GM23338 (cell line): ENCODE measurements around the gene IGFBP7.

ENCODE experiments used
- CREB1 ChIP-seq: fragments of 250-450 bp; sonication (Bioruptor Pico); IDR thresholded peaks from 2 replicates; pipeline ENCODE4 v1.5.0; 2020; ENCODE audit warnings: low read depth, mild to moderate bottlenecking, moderate library complexity
- EZH2 ChIP-seq: fragments of 200-600 bp; sonication (generic); IDR thresholded peaks from one replicate; pipeline ENCODE4 v1.8.0; 2017; ENCODE audit warnings: antibody characterized with exemption, mild to moderate bottlenecking, low read depth; ENCODE audit not compliant: unreplicated experiment
- EZH2phosphoT487 ChIP-seq: fragments of 200-600 bp; sonication (generic); IDR thresholded peaks from one replicate; pipeline ENCODE4 v1.8.1; 2018; ENCODE audit warnings: antibody characterized with exemption; ENCODE audit not compliant: unreplicated experiment
- POLR2AphosphoS5 ChIP-seq: IDR thresholded peaks from 2 replicates; pipeline ENCODE4 v1.6.1; 2016; ENCODE audit warnings: antibody characterized with exemption, low read depth
- ZNF114 ChIP-seq: fragments of 250-450 bp; sonication (Bioruptor Pico); IDR thresholded peaks from 2 replicates; pipeline ENCODE4 v1.5.0; 2020; ENCODE audit warnings: mild to moderate bottlenecking, moderate library complexity
- TF ChIP-seq, protein P1 (sequence below), 2 experiments: fragments of 200-600 bp in 1 of 2; sonication (generic) in 1 of 2; conservative IDR thresholded peaks; 2 replicates each; pipeline versions ENCODE4 v1.5.1 to v1.6.1; 2016 to 2017; ENCODE audit warnings: antibody characterized with exemption in 2 of 2, low read depth in 2 of 2, mild to moderate bottlenecking in 2 of 2, moderate library complexity in 1 of 2
- TF ChIP-seq, protein P2 (sequence below): IDR thresholded peaks from 2 replicates; pipeline ENCODE4 v1.6.1; 2016; ENCODE audit warnings: antibody characterized with exemption
- TF ChIP-seq, protein P3 (sequence below): IDR thresholded peaks from one replicate; pipeline ENCODE4 v1.6.1; 2018; ENCODE audit warnings: antibody characterized with exemption; ENCODE audit not compliant: unreplicated experiment

DNA sequence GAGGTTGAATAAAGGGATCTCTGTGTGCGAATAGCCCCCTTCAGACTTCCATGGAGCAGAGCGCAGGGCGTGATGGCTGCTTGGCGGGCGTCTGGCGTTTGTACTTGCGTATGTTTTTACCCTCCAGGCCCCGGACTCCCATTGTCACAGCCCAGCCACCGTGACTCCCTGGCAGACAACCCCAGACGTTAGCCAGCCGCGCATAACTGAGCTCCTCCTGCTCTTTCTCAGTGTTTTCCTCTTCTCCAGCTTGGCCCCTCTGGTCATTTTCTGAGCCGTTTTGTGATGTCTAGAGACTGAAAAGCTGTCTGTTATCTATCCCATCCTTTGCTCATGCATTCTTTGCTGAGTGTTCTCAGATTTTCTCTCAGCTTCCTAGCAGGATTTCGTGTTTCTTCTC, 54.3 kb downstream of the IGFBP7 start:
- TF ChIP-seq, protein P1, sequence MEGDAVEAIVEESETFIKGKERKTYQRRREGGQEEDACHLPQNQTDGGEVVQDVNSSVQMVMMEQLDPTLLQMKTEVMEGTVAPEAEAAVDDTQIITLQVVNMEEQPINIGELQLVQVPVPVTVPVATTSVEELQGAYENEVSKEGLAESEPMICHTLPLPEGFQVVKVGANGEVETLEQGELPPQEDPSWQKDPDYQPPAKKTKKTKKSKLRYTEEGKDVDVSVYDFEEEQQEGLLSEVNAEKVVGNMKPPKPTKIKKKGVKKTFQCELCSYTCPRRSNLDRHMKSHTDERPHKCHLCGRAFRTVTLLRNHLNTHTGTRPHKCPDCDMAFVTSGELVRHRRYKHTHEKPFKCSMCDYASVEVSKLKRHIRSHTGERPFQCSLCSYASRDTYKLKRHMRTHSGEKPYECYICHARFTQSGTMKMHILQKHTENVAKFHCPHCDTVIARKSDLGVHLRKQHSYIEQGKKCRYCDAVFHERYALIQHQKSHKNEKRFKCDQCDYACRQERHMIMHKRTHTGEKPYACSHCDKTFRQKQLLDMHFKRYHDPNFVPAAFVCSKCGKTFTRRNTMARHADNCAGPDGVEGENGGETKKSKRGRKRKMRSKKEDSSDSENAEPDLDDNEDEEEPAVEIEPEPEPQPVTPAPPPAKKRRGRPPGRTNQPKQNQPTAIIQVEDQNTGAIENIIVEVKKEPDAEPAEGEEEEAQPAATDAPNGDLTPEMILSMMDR (conservative IDR thresholded peaks at IDR 0.05; ENCODE audit: low read depth in 2 of 2), result no peak
- TF ChIP-seq POLR2AphosphoS5 (no peak), EZH2phosphoT487 (no peak), EZH2 (no peak), CREB1 (CRISPR knock-in tag) (no peak), ZNF114 (no peak)
- TF ChIP-seq, protein P2, sequence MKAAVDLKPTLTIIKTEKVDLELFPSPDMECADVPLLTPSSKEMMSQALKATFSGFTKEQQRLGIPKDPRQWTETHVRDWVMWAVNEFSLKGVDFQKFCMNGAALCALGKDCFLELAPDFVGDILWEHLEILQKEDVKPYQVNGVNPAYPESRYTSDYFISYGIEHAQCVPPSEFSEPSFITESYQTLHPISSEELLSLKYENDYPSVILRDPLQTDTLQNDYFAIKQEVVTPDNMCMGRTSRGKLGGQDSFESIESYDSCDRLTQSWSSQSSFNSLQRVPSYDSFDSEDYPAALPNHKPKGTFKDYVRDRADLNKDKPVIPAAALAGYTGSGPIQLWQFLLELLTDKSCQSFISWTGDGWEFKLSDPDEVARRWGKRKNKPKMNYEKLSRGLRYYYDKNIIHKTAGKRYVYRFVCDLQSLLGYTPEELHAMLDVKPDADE, result no peak
- TF ChIP-seq, protein P3, sequence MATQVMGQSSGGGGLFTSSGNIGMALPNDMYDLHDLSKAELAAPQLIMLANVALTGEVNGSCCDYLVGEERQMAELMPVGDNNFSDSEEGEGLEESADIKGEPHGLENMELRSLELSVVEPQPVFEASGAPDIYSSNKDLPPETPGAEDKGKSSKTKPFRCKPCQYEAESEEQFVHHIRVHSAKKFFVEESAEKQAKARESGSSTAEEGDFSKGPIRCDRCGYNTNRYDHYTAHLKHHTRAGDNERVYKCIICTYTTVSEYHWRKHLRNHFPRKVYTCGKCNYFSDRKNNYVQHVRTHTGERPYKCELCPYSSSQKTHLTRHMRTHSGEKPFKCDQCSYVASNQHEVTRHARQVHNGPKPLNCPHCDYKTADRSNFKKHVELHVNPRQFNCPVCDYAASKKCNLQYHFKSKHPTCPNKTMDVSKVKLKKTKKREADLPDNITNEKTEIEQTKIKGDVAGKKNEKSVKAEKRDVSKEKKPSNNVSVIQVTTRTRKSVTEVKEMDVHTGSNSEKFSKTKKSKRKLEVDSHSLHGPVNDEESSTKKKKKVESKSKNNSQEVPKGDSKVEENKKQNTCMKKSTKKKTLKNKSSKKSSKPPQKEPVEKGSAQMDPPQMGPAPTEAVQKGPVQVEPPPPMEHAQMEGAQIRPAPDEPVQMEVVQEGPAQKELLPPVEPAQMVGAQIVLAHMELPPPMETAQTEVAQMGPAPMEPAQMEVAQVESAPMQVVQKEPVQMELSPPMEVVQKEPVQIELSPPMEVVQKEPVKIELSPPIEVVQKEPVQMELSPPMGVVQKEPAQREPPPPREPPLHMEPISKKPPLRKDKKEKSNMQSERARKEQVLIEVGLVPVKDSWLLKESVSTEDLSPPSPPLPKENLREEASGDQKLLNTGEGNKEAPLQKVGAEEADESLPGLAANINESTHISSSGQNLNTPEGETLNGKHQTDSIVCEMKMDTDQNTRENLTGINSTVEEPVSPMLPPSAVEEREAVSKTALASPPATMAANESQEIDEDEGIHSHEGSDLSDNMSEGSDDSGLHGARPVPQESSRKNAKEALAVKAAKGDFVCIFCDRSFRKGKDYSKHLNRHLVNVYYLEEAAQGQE, result no peak
